Stimulated activated CD8-positive, alpha-beta memory T cell treated with anti-CD3 and anti-CD28 coated beads, Interleukin-2, amount 100 ng/mL, for 48 hours (primary cell): ENCODE data around the gene WDR20.

Experiments used
- DNase-seq, 2 donors: peaks; one replicate each; pipeline ENCODE4 v3.0.0-alpha.2; 2020; ENCODE audit warnings: low read depth in 2 of 2

WDR20 gene

DNA sequence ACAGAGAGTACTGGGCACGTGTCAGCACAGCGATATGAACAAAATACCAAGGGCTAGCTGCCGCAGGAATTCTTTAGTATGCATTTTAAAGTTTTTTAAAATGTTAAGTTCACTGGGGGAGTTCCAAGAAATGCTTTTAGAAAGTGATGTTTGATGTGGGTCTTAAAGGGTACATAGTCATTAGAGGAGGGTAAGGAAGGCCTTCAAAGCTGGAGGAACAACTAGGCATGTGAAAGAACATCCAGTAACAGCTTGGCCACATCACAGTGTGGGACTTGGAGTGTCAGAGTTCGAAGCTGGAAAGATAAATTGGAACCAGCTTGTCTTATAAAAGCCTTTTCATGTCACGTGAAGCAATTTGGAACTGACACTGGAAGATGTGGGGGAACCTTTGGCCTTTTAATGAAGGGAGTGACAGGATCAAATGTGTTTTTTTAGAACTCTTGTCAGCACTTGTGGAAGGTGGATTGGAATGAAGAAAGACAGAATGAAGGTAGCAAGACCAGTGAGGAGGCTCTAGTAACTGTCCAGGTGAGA lies 57.7 kb downstream of the WDR20 start:
- DNase-seq = no peak

DNA sequence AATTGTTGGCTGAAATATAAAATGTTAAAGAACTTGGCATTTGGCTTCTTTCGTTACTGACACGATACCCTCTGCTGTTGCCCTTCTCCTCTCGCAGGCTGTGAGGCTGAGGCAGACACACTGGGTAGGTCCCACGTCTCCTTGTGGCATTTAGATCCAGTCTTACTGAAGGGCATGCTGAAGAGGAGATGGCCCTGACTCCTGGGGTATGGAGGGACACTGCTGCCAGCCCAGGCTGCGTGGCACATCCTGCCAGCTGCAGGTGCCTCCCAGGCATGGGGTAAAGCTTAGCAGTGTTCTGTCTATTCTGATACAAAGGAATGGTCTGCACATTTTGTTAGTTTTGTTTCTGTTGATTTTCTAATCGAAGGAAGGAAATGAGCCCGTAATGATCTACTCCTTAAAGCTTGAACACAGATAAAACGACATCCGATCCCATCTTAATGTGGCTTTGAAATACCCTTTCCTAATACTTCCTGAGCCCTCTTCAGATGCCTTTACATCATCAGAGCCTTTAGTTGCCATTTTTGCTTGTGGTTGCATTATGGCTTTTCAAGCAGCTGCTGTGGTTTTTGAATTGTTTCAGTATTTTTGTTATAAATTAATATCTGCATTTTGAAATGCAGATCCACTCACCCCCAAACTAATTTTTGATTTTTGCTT lies 61.1 kb downstream of the WDR20 start:
- no peak for DNase-seq

DNA sequence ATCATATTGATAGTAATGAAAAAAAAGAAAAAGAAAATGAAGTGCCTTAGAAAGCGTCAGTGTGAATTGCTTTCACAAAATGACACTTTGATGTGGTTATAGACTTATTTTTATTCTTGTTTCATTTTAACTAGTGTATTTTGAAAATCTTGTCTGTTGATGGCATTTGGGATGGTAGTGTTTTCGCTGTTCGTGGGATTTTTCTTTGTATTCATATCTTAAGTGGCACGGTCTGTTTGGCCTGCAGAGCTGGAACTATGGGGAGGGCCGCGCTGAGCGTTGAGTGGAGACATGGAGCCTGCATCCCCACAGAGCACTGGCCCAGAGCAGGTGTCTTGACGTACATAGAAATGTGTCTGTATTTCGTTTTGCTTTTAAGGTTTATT lies 61.6 kb downstream of the WDR20 start:
- no peak for DNase-seq

DNA sequence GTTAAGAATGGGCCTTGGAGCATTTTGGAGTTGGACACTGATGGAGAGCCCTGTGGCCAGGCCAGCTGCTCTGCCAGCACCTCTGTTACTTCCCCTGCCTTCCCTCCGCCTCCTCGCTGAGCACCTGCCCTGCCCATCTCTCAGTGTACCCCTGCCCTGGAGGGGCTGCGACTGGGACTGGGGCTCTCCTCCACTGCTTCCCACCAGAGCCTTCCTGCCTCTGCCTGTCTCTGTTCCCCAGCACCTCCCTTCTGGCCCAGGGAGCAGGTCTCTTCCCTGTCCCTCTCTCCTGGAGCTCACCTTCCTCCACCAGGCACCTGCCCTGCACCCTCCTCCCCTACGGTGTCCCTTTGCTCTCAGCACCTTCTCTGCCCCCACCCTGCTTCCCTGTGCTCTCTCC lies 62.1 kb downstream of the WDR20 start:
- no peak for DNase-seq

DNA sequence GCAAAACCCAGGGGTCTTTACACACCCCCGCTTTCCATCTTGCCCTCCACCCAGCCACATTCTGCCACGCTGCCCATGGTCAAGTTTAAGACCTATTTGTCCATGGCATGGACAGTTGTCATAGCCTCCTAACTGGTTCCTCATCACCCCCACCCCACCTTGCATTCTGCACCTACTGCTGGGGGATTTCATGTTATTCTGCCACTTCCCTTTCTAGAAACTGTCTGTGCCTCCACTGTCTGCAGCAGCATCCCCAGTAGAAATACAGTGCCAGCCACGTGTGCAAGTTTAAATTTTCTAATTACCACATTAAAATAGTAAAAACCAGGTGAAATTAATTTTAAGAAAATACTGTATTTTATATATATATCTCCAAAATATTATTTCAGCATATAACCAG lies 63.2 kb downstream of the WDR20 start:
- no peak for DNase-seq

DNA sequence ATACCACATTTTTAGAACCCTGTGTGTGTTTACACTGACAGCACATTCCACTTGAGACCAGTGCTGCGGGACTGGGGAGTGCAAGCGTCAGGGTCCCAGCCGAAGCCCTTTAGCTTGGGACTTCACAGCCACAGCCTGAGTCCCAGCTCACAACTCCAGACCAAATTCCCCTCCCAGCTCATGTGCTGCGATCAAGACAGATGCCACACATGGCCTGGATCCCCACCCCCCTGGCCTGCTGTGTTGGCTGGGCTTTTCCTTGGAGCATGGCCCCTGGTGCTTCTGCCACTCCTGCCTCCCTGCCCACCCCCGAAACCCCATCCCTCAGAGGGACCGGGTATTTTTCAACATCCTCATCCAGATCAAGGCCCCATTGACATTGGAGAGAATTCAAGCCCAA lies 63.7 kb downstream of the WDR20 start:
- no peak for DNase-seq

DNA sequence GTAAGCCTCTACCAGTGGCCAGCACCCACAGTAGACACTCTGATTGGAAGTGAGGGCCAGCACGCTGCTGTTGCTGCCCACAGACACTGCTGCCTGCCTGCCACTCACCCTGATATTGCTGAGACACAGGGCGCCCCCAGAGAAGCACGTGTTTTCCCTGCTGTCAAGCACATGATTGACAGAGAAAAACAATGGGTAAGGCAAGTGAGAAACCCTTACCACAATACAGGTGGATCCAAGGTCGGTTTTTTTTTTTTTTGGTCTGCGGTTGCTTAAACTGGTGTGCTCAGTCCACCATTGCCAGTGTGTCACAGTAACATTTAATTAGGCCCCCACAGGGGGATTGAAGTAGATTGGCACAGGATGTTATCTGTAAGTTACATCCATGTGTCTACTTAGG lies 65.9 kb downstream of the WDR20 start:
- DNase-seq = no peak

DNA sequence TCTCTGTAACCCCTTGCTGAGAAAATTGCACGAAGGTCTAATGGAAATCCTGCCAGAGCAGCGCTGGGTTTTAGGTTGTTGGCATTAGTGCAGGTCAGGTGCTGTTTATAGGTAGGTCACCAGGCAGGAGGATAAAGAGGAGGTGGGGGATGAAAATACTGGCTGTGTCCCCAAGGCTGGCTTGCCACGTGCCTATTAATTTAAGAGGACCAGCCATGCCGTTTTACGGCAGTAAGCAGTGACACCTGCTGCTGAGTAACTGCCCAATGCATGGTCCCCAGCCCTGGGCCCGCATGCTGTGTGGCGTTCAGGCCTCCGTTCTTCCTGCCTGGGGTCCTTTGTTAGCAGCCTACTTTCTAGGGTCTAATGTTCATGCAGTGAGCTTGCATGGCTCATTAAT lies 67.2 kb downstream of the WDR20 start:
- DNase-seq = no peak

DNA sequence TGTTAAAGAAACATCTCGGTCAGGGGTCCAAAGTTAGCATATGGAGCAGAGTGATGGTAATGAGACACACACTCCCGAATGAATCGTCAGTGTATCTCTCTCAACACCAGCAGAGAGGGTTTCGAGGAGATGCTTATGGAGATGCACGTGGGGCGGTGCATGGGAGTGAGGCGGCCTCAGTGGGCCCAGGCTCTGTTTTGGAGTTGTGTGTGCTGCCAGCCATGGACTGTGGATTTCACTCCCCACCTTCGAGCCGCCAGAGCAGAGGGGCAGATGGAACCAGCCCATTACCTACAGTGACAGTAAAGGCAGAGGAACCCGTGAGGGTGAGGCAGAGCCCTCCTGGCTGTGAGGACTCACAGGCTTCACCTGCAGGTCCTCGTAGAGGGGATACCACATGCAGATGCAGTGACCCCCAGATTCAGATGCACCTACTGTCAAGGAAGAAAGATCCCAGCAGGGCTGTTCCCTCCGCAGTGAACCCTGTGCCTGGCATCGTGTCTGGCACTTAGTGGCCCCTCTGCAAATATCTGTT lies 68.2 kb downstream of the WDR20 start:
- DNase-seq = no peak

DNA sequence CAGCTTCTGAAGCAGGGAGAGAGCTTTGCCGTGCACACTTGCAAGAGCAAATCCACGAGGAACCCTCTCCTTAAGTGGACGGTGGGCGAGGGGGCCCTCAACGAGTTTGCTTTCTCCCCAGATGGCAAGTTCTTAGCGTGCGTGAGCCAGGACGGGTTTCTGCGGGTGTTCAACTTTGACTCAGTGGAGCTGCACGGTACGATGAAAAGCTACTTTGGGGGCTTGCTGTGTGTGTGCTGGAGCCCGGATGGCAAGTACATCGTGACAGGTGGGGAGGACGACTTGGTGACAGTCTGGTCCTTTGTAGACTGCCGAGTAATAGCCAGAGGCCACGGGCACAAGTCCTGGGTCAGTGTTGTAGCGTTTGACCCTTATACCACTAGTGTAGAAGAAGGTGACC lies 69.0 kb downstream of the WDR20 start:
- no peak for DNase-seq

DNA sequence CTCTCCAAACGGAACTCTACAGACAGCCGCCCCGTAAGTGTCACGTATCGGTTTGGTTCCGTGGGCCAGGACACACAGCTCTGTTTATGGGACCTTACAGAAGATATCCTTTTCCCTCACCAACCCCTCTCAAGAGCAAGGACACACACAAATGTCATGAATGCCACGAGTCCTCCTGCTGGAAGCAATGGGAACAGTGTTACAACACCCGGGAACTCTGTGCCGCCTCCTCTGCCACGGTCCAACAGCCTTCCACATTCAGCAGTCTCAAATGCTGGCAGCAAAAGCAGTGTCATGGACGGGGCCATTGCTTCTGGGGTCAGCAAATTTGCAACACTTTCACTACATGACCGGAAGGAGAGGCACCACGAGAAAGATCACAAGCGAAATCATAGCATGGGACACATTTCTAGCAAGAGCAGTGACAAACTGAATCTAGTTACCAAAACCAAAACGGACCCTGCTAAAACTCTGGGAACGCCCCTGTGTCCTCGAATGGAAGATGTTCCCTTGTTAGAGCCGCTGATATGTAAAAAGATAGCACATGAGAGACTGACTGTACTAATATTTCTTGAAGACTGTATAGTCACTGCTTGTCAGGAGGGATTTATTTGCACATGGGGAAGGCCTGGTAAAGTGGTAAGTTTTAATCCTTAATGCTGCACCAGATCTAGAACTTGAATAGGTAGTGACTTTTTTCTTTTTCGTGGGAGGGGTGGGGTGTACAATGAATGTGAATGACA lies 69.7 kb downstream of the WDR20 start:
- no peak for DNase-seq

DNA sequence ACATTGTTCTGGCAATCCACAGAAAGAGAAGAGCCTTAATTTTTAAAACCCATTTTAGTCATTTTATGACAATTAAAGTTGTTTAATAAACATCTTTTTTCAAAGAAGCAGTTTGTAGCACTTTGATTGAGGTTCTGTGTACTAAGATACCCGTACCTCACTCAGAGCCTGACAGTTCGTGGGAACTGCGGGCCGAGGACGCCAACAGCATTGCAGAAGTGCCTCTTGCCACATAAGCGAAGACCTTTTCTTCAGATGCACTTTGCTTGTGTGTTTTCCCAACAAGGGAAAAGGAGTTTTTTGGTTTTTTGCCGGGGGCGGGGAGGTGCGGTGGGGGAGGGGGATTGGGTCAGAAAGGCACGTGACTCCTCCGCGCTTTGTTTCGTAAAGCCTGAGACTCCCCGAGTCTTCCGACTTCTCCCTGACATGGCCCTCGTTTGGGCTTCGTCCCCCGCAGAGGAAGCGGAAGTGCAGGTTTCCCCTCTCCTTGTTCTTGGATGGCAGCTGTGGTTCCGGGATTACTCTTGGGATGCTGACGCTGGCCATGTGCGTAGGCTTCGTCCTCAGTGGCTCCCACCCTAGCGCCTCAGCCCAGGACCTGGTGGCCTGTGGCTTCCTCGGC lies 70.8 kb downstream of the WDR20 start:
- DNase-seq = no peak

DNA sequence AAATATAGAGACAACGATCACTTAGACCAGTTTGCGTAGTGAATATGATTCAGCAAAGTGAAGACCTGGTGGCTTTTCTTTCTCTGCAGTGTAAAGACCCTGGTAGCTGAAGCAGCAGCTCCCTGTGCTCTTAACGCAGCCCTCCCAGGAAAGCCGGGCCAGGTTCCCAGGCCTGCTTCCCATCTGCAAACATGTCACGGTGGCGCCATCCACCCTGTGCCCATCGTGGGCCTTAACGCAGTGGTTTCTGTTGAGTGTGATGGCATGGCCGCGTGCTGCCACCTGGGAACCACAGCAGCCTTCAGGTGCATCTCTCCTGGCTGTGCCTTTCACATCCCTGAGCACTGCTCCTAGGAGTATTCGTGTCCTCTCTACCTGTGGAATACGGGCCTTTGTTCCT lies 71.5 kb downstream of the WDR20 start:
- DNase-seq = no peak

DNA sequence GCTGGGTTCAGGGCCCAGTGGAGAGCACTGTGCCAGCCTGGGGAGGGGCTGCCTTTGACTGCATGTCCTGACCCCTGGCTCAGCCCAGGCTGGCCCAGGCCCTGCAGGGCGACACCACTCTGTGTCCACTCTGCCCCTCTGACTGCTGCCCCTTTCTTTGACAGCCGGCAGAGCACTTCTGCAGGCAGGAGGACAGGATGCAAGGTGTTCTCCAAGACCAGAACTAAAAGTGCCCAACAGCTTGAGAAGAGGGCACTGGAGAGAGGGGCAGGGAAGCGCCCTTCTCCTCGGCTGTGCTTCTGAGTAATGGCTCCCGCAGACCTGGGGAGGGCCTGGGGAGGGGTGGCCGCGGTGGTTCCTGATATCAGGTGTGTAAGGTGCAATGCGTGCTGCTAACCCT lies 72.7 kb downstream of the WDR20 start:
- no peak for DNase-seq

DNA sequence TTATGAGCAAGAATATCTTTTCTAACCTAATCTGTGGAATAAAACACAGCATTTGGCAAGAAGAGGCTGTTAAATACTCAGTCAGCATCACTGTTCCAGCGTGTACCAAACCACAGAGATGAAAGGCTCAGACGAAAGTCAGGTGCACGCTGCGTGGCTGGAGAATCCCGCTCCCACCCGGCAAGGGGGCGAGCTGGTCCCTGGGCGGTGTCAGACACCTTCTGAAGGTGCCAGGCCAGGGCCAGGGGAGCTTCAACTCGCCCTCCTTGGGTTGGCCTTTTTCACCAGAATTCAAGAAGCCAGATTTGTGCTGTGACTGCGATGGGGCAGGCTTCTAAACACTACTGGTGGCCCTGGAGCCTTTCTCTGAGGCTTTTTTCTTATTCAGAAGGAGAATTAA lies 73.1 kb downstream of the WDR20 start:
- DNase-seq = no peak

DNA sequence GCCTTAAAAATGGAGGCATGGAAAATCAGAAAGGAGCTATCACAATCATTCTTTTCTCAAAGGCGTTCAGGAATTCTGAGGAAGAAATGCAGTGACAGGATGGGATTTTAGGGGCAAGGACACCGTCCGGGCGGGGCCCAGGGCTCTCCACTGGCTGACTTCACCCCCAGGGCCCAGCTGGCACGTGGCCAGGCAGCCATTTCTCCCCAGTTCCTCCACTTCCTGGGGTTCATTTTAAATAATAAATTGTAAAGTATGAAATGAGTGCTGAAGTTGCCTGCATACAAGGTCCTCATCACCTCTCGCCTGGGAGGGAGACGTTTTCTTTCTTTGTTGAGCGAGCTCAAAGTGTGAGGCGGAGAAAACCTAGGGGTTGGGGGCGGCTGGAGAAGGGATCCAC lies 73.8 kb downstream of the WDR20 start:
- no peak for DNase-seq

DNA sequence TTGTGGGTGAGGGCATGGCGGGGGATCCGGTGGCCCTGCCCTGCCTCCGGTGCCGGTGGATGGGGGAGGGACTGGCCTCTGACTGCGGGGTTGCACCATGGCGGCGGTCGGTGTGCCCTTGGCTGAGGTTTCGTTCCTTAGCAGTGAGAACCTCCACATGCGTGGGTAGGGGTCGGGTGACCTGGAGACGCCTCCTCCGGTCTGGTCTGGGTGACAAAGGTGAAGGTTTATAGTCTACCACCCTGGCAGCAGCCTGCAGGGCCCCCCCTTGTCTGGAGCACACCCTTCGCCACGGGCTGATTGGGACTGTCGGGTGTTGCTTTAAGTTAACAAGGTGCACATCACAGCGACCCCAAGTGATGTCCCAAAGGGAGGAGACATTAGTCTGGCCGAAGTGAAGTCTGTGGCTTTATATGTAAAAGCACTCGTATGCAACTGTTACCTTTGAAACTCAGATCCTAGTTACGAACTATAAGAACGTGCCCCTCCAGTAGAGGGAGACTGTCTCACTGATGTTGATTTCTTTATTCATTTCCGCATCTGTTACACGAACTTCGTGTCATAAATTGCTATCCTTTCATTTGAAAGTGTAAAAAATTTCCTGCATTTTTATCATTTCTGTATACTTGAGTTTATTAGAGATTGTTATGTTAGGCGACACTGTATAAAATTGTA lies 74.4 kb downstream of the WDR20 start:
- no peak for DNase-seq

DNA sequence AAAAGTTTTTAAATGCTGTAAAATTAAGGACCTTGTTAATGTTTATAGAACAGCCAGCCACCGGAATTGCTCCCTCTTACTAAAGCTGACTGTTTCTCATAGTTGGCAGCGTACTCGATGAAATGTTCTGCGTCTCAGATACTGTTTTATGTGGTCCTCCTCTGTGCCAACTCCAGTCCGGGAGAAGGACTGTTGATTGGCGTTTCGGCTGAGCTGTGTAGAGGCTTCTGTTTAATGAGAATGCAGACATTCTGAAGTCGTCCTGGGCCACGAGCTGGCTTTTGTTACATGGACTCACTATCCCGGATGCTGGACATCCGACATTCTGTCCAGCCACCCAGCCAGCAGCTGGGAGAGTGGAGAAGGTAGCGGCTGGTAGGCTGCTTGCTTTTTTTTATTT lies 75.4 kb downstream of the WDR20 start:
- no peak for DNase-seq

DNA sequence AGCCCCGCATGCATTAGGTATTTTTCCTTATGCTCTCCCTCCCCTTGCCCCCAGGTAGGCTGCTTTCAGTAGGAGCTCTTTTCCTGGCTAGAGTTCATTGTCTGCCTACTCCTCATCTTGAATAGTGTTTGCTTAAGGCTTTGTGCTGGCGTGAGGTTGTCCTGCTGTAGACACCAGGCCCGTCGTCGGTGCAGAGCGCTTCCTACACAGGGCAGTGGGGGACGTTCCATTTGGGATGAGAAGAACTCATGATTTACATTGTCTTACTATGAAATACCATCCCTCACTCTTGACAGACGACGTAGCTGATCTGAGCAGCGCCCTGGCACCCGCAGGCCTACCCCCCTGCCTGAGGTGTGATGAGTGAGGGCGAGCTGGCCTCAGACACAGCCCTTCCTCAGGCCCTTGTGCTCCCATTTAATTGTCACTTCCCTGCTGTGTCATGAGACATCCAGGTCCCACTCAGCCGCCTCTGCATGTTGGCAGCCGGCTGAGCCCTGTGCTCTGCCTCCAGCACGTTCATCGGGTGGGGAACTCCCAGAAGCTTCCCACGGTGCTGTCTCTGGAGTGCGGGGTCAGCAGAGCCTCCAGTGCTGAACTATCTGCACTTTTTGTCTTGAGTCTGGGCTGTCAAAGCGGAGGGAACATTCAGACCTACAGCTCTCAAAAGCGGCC lies 76.0 kb downstream of the WDR20 start:
- DNase-seq = no peak

DNA sequence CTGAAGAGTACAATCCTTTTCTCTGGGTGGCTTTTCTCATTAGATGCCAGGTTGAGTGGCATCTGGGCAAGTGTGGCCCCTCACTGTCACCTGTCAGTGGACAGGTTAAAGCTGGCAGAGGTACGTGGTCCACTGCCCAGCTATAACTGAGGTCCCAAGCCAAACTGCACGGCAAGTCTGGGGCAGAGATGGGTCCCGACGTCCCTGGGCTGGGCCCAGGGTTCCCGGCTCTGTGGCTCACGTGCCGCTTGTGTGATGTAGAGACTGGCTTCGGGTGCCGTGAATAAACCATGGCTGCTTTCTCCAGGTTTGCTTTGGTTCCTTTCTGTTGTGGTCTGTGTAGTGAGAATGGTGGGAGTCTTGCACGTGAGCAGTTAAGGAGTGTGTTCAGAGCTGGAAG lies 77.7 kb downstream of the WDR20 start:
- DNase-seq = no peak

DNA sequence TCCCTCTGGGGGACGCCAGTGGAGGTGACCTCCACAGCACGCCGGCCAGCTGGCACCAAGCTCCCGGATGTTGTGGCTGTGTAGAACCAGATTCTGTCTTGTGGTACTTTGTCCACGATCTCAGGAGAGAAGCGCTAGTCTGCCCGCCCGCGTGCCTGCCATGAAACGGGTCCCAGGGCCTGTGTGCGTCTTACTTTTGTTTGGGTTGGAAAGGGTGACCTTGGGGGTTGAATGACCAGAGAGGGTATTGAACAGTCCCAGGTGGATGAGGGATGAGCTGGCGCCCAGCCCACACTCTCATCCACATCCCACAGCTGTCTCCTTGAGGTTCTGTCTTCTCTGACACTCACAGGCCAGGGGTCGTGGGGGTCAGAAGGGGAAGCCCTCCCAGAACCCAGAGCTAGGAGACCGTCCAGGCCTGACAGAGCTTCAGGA lies 78.3 kb downstream of the WDR20 start:
- DNase-seq = no peak

DNA sequence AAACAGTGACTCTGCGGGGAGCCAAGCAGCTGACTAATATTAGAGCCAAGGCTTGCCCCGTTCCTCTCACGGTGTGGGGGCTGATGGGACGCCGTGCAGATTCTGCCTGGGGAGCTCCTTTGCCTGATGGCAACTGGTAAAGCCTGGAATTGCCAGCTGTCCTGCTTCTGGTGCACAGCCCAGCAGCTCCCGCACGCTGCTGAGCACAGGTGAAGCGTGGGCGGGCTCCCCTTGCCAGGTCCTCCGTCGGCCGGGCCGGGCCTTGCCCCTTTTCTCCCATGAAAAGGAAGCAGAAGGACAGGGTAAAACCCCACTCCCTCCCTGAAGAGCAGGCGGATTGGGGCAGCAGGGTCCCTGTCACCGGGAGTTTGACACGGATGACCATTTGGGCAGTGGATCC lies 79.0 kb downstream of the WDR20 start:
- DNase-seq = no peak
